ENCODE data around the gene DUSP3.
"Not testable (repeated sequence)": the region's sequence is repeated elsewhere in the genome, so short reads cannot be mapped to it uniquely, and the experiment has no call there.

The DUSP3 gene

GRCh38 chr17:43799047-43799446, 20.3 kb upstream of the DUSP3 start:
- no peak for DNase-seq

DNA sequence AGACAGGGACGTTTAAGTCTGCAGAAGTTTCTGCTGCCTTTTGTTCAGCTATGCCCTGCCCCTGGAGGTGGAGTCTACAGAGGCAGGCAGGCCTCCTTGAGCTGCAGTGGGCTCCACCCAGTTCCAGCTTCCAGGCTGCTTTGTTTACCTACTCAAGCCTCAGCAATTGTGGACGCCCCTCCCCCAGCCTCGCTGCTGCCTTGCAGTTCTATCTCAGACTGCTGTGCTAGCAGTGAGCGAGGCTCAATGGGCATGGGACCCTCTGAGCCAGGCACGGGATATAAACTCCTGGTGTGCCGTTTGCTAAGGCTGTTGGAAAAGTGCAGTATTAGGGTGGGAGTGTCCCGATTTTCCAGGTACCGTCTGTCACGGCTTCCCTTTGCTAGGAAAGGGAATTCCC, 19.2 kb upstream of the DUSP3 start:
- DNase-seq: not testable (repeated sequence)

- DNase-seq: not testable (repeated sequence)
These were observed 13.9 kb upstream of the DUSP3 start for GRCh38 chr17:43792668-43793067.

- peak; percentile 77 for DNase-seq
These were observed 12.8 kb upstream of the DUSP3 start for GRCh38 chr17:43791589-43791988.

GRCh38 chr17:43790311-43790940, 11.6 kb upstream of the DUSP3 start:
- no peak for DNase-seq

GRCh38 chr17:43789482-43789881, 10.7 kb upstream of the DUSP3 start:
- DNase-seq: no peak

GRCh38 chr17:43788540-43788939, 9.8 kb upstream of the DUSP3 start:
- no peak for DNase-seq

GRCh38 chr17:43787728-43788127, 9.0 kb upstream of the DUSP3 start:
- no peak for DNase-seq

DNA sequence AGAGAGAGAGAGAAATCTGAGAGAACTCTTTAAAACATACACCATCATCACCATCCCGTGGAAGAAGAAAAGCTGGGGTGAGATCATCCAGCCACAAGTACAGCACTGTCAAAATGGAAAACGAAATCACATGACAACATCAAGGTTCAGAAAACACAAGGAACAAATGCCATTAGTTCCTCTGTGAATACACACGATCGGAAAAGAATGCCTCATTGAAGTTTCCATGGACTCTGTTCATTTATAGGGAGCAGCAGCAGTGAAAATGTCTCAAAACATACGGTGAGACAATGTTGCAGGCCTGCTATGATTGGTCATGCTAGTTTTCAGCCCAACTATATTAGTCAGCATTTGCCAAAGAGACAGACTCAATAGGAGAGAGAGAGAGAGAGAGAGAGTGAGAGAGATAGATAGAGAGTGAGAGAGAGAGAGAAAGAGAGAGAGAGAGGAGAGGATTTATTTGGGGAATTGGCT, 5.9 kb upstream of the DUSP3 start:
- peak; percentile 44 for DNase-seq

DNA sequence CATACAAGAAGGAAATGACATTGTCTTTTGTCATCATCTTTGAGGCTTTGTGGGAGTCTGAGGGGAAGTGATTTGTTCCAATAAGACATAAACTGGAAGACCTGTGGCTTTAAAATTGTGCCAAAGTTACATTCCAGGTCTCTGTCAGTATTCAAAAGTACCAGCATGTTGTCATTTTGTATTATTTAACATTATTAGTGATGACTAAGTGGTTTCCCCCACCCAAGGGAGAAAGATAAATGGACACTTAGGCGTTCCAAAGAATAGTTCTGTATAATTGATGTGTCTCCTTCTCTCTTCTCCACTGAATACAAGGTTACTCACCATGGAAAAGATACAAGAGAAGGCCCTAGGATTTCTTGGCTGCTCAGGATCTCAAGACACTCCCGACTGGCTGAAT, 5.3 kb upstream of the DUSP3 start:
- peak; percentile 45 for DNase-seq

- no peak for DNase-seq
These were observed 4.3 kb upstream of the DUSP3 start for GRCh38 chr17:43782913-43783680.

DNA sequence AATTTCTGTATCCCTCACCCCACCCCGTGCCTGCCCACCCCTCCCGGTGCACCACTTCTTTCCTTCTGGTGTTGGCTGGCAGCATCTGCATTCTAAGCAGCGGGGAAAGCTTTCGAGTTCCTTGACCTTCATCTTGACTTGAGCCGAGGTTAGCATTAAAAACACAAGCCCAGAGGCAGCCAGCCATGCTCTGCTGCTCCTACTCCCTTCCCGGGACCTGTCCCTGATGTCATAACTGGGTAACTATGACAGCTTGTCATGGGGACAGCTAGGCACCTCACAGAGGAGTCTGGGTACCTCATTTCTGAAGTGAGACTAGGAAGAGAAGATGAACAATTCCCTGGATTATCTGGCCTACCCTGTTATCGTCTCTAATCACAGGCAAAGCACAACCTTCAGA, 1.4 kb upstream of the DUSP3 start, which contains the start of gene CFAP97D1:
Gene CFAP97D1 (plus strand): TSS at position 301 of the 400 bp plus-strand sequence. CDS start 28 bp downstream, at position 329.
- no peak for DNase-seq

GRCh38 chr17:43779145-43780125, 658 bp upstream of the DUSP3 start:
- no peak for DNase-seq

- no peak for DNase-seq
These were observed 4.2 kb downstream of the DUSP3 start for GRCh38 chr17:43774304-43775250.

DNA sequence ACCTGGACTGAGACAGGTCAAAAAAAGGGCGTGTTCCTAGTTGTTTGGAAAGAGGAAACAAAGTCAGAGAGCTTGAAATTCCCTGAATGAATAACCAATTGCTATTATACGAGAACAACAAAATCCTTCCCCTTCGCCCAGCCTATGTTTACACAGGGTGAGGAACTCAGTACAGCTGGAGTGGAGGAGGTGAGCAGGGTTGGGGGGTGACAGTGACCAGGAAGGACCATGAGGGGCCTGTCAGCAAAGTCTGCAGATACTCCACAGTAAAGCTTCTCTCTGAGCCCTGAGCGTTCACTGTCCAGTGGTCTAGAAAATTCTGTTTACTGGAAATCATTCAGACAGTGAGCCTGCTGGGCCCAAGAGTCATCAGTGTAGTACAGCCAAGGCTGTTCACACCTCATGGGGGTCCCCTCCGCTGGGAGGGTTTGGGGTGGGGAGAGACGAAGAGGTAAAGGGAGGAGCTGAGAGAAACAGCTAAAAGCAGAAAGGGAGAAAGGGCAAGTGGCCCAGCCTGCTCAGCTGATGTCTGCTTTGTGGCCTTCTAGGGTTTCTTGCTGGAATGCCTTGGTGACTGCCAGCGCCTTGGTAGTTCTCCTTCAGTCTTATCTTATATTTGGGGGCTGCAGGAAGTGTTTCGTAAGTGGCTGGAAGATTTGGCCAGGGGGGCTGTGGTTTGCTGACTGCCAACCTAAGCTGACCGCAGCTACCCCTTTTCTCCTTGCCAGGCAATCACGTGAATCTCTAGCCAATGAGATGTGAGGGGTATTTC, 5.7 kb downstream of the DUSP3 start:
- no peak for DNase-seq

GRCh38 chr17:43771463-43771862, 7.3 kb downstream of the DUSP3 start:
- DNase-seq: no peak

- no peak for DNase-seq
These were observed 7.8 kb downstream of the DUSP3 start for GRCh38 chr17:43770957-43771356.

DNA sequence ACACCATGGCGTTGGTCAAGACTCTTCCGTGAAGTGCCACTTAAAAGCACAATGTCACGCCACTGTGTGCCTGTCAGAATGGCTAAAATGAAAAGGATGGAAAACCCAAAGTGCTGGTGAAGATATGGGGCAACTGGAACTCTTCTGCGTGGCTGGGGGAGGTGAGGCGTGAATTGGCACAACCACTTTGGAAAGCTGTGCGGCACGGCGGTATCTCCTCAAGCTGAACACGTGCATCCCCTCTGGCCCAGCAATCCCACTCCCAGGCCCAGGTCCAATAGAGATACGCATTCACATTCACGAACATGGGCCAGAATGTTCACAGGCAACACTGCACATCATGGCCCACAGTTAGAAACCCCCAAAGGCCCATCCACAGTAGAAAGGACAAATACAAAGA, 8.9 kb downstream of the DUSP3 start:
- no peak for DNase-seq

DNA sequence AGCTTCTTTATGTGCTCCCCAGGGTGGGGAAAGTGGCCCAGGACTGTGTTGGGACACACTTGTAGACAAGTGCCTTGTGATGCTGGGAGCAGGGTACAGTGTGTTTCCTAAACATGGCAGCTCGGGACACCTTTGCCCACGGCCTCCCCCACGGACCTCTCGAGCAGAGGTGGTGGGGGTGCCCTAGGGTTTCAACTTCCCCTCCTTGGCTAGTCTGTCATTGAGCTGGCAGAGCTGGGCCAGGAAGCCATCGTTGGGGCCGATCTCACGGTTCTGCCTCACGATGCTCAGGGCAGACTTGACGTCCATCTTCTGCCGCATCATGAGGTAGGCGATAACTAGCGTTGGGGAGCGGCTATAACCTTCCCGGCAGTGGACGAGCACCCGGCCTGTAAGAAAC, 9.4 kb downstream of the DUSP3 start:
- DNase-seq: no peak

DNA sequence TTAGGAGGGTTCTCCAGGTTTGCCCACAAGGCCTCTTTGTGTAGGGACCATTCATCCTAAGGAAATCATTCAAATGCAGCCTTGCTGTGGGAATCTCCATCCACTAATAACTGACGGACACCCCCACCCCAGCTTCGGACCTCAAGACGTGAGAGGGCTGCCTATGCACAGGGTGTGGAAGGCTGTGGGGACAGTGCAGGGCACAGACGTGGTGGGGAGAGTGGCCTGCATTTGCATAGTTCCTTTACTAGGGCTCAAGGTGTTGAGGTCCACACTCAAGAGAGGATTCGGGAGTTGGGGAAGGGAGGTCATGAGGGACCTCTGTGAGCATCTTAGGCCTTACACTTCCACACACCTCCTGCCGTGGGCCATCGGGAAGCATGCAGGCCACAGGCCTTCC, 9.8 kb downstream of the DUSP3 start:
- no peak for DNase-seq

GRCh38 chr17:43768382-43768781, 10.4 kb downstream of the DUSP3 start:
- DNase-seq: no peak
